HCT116 (cell line): Measurements from ENCODE around the gene FRRS1. TPM values are rescaled to one million over a fixed set of nuclear protein-coding genes. Genes with fewer than 3 reads are reported as not detected.
"Not testable (repeated sequence)": the region's sequence is repeated elsewhere in the genome, so short reads cannot be mapped to it uniquely, and the experiment has no call there.

Source experiments
- ATAC-seq: fragments of 200-7000 bp; cut with Tn5 transposase; 2 replicates; pipeline ENCODE4 v1.9.1; 2020; ENCODE audit warnings: mild to moderate bottlenecking, moderate library complexity
- BruUV-seq: library from RNA; stranded (reverse); fragments of 400-500 nt; replicated peaks from 2 replicates; lab custom pipeline; 2021; lab: Mats Ljungman, UMichigan
- CTCF ChIA-PET: fragments of 300-600 bp; sonication (Branson Sonifier 250); formaldehyde crosslinking; loops from one replicate; lab custom pipeline; 2021; ENCODE audit warnings: antibody characterized with exemption; lab: Charles Lee
- POLR2A ChIA-PET: fragments of 300-600, 350-600 bp; sonication (Branson Sonifier 250); formaldehyde crosslinking; loops from one replicate; lab custom pipeline; 2021; ENCODE audit warnings: antibody characterized with exemption; lab: Charles Lee
- RAD21 ChIA-PET, 2 experiments: fragments of 300-600 bp; sonication (Branson Sonifier 250); formaldehyde crosslinking; loops; one replicate each; lab custom pipeline; 2023; ENCODE audit warnings: low total read pairs in 2 of 2; ENCODE audit not compliant: uncharacterized antibody in 2 of 2, unreplicated experiment in 2 of 2, low non-redundant PET in 1 of 2; lab: Charles Lee
- DNase-seq: peaks from one replicate; pipeline ENCODE4 v3.0.0-alpha.2; 2010; ENCODE audit warnings: low read depth, low spot score
- H2AFZ ChIP-seq: fragments of 200-600 bp; shearing (Covaris generic), sonication (generic); 2 replicates; pipeline ENCODE4 v1.6.1; 2017; ENCODE audit warnings: low read depth, mixed run types, mixed read lengths, antibody characterized with exemption, low read length; ENCODE audit not compliant: poor library complexity, severe bottlenecking
- H3K27ac ChIP-seq: 2 replicates; pipeline ENCODE4 v1.5.1; 2012; ENCODE audit warnings: low read depth, low read length
- H3K27me3 ChIP-seq: fragments of 200-600 bp; sonication (generic); 2 replicates; pipeline ENCODE4 v1.6.1; 2016; ENCODE audit warnings: mixed run types, low read length, mixed read lengths; ENCODE audit not compliant: insufficient read depth
- H3K36me3 ChIP-seq, 2 experiments: fragments of 200-500 bp in 1 of 2; fragments of 200-600 bp in 1 of 2; sonication (Bioruptor generic) in 1 of 2; sonication (generic) in 1 of 2; 2 replicates each; pipeline versions ENCODE4 v1.5.1 to v1.6.1; 2014 to 2016; ENCODE audit warnings: low read length in 2 of 2, inconsistent platforms in 1 of 2, mixed read lengths in 1 of 2, mixed run types in 1 of 2; ENCODE audit not compliant: insufficient read depth in 2 of 2, control insufficient read depth in 1 of 2
- H3K4me1 ChIP-seq, 2 experiments: fragments of 200-600 bp in 1 of 2; sonication (generic) in 1 of 2; 2 replicates each; pipeline versions ENCODE4 v1.5.1 to v1.6.1; 2012 to 2017; ENCODE audit warnings: low read length in 2 of 2, inconsistent platforms in 1 of 2, mild to moderate bottlenecking in 1 of 2, mixed read lengths in 1 of 2, mixed run types in 1 of 2, moderate library complexity in 1 of 2; ENCODE audit not compliant: insufficient read depth in 2 of 2, control insufficient read depth in 1 of 2
- H3K4me2 ChIP-seq: fragments of 200-600 bp; sonication (generic); 2 replicates; pipeline ENCODE4 v1.6.1; 2017; ENCODE audit warnings: mixed run types, low read length, mixed read lengths
- H3K4me3 ChIP-seq, 2 experiments: fragments of 200-600 bp in 1 of 2; sonication (generic) in 1 of 2; replicated peaks in 1 of 2; 2 replicates each; pipeline ENCODE4 v1.5.1; 2011 to 2016; ENCODE audit warnings: low read length in 2 of 2, control low read depth in 1 of 2, low read depth in 1 of 2, mild to moderate bottlenecking in 1 of 2, mixed read lengths in 1 of 2, mixed run types in 1 of 2
- H3K79me2 ChIP-seq: fragments of 200-600 bp; sonication (generic); 2 replicates; pipeline ENCODE4 v1.6.1; 2017; ENCODE audit warnings: mild to moderate bottlenecking, mixed run types, low read length, moderate library complexity, mixed read lengths; ENCODE audit not compliant: insufficient read depth
- H3K9ac ChIP-seq: fragments of 200-600 bp; sonication (generic); 2 replicates; pipeline ENCODE4 v1.6.1; 2016; ENCODE audit warnings: low read length, mixed read lengths
- H3K9me2 ChIP-seq: fragments of 200-600 bp; sonication (generic), shearing (Covaris generic); 2 replicates; pipeline ENCODE4 v1.6.1; 2017; ENCODE audit warnings: mixed run types, mild to moderate bottlenecking, moderate library complexity; ENCODE audit not compliant: insufficient read depth
- H3K9me3 ChIP-seq, 2 experiments: fragments of 200-500 bp in 1 of 2; fragments of 200-600 bp in 1 of 2; sonication (Bioruptor generic) in 1 of 2; sonication (generic) in 1 of 2; 2 replicates each; pipeline ENCODE4 v1.6.1; 2014 to 2017; ENCODE audit warnings: low read length in 2 of 2, mixed read lengths in 2 of 2, inconsistent platforms in 1 of 2, low read depth in 1 of 2, mild to moderate bottlenecking in 1 of 2, mixed run types in 1 of 2, moderate library complexity in 1 of 2; ENCODE audit not compliant: control insufficient read depth in 1 of 2, insufficient read depth in 1 of 2
- H4K20me1 ChIP-seq: fragments of 200-600 bp; sonication (generic), shearing (Covaris generic); 2 replicates; pipeline ENCODE4 v1.6.1; 2017; ENCODE audit warnings: mixed run types, mild to moderate bottlenecking, moderate library complexity; ENCODE audit not compliant: insufficient read depth
- CBX3 ChIP-seq: IDR thresholded peaks from 2 replicates; pipeline ENCODE4 v1.6.1; 2012; ENCODE audit warnings: low read depth
- CEBPB ChIP-seq: IDR thresholded peaks from 2 replicates; pipeline ENCODE4 v1.6.1; 2012; ENCODE audit warnings: low read depth
- ELF1 ChIP-seq: IDR thresholded peaks from 2 replicates; pipeline ENCODE4 v1.6.1; 2012; ENCODE audit warnings: low read depth, borderline replicate concordance
- EZH2 ChIP-seq: fragments of 200-600 bp; sonication (generic); IDR thresholded peaks from 2 replicates; pipeline ENCODE4 v1.6.1; 2017; ENCODE audit warnings: antibody characterized with exemption, mixed run types
- EZH2phosphoT487 ChIP-seq: fragments of 200-600 bp; IDR thresholded peaks from 2 replicates; pipeline ENCODE4 v1.6.1; 2018; ENCODE audit warnings: antibody characterized with exemption, borderline replicate concordance
- FOSL1 ChIP-seq: IDR thresholded peaks from 2 replicates; pipeline ENCODE4 v1.6.1; 2012; ENCODE audit warnings: low read depth
- SIN3A ChIP-seq: IDR thresholded peaks from 2 replicates; pipeline ENCODE4 v1.6.1; 2012; ENCODE audit warnings: low read depth
- ZFX ChIP-seq: fragments of 450-650 bp; IDR thresholded peaks from 2 replicates; pipeline ENCODE4 v1.6.1; 2017
- ZNF274 ChIP-seq: fragments of 200-500 bp; sonication (Bioruptor generic); IDR thresholded peaks from 2 replicates; pipeline ENCODE4 v1.6.1; 2014; ENCODE audit warnings: mild to moderate bottlenecking, low read depth, low read length, inconsistent platforms
- intact Hi-C: fragments of 100-400 bp; cut with micrococcal nuclease; formaldehyde crosslinking; loops from 2 replicates; pipeline ENCODE4 v1.10.0; 2022
- total RNA-seq: library from RNA; stranded (reverse); gene quantifications from one replicate; pipeline ENCODE4 v1.2.1, GENCODE V29; 2021; ENCODE audit not compliant: unreplicated experiment
- TF ChIP-seq, protein P1 (sequence below): IDR thresholded peaks from 2 replicates; pipeline ENCODE4 v1.6.1; 2012
- TF ChIP-seq, protein P2 (sequence below): IDR thresholded peaks from 2 replicates; pipeline ENCODE4 v1.6.1; 2011; ENCODE audit warnings: mild to moderate bottlenecking, low read length, moderate library complexity; ENCODE audit not compliant: insufficient replicate concordance; ENCODE audit errors: extremely low read depth

Gene FRRS1
- total RNA-seq, 1 experiment from 2014 or later, result 19.8 TPM

DNA sequence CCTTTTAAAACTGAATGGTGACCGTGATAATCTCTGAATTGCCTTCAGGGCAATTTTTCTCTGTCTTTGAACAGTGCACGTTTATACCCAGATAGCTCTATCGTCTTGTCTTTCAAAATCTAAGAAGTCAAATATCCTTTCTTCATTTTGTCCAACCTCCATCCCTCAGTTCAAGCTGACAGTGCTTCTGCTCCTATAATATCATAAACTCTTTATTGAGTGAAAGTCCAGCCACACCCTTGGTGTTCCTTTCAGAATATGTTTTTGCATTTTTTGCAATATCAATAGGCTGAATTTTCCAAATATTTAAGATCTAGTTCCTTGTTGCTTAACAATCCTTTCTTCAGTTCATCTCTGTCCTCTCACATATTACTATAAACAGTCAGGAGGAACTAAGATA, 35.1 kb upstream of the FRRS1 start (continued):
- no peak for TF ChIP-seq CEBPB
- TF ChIP-seq FOSL1, result no peak
- TF ChIP-seq ZFX, result no peak
- TF ChIP-seq SIN3A, result no peak
- no peak for TF ChIP-seq EZH2phosphoT487
- TF ChIP-seq ELF1, result no peak
- no peak for TF ChIP-seq ZNF274
- TF ChIP-seq, protein P1, sequence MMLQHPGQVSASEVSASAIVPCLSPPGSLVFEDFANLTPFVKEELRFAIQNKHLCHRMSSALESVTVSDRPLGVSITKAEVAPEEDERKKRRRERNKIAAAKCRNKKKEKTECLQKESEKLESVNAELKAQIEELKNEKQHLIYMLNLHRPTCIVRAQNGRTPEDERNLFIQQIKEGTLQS, result no peak
- TF ChIP-seq, protein P2, sequence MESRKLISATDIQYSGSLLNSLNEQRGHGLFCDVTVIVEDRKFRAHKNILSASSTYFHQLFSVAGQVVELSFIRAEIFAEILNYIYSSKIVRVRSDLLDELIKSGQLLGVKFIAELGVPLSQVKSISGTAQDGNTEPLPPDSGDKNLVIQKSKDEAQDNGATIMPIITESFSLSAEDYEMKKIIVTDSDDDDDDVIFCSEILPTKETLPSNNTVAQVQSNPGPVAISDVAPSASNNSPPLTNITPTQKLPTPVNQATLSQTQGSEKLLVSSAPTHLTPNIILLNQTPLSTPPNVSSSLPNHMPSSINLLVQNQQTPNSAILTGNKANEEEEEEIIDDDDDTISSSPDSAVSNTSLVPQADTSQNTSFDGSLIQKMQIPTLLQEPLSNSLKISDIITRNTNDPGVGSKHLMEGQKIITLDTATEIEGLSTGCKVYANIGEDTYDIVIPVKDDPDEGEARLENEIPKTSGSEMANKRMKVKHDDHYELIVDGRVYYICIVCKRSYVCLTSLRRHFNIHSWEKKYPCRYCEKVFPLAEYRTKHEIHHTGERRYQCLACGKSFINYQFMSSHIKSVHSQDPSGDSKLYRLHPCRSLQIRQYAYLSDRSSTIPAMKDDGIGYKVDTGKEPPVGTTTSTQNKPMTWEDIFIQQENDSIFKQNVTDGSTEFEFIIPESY, result no peak
- no peak for TF ChIP-seq EZH2
- TF ChIP-seq CBX3, result no peak

DNA sequence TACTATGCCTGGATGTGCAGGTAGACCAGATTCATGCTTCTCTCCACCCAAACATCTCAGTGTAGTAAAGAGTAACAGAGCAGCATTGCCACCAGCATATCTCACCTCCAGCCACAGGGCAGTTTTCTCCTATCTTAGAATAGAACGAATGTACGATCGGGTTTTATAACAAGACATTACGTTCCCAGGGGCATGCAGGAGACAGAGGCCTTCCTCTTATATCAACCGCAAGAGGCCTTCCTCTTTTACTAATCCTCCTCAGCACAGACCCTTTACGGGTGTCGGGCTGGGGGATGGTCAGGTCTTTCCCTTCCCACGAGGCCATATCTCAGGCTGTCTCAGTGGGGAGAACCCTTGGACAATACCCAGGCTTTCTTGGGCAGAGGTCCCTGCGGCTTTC, 27.4 kb upstream of the FRRS1 start:
- H2AFZ ChIP-seq, POLR2A ChIA-PET, H3K4me1 ChIP-seq, H3K36me3 ChIP-seq, H4K20me1 ChIP-seq, intact Hi-C loops, H3K9ac ChIP-seq, H3K79me2 ChIP-seq, H3K27me3 ChIP-seq, H3K9me2 ChIP-seq, CTCF ChIA-PET, H3K27ac ChIP-seq, BruUV-seq, H3K4me3 ChIP-seq, H3K4me2 ChIP-seq, ATAC-seq, H3K9me3 ChIP-seq, RAD21 ChIA-PET, DNase-seq: not testable (repeated sequence)
